HG03175 (cell line): ENCODE results near the gene CCND1.
"Not testable (repeated sequence)": the region's sequence is repeated elsewhere in the genome, so short reads cannot be mapped to it uniquely, and the experiment has no call there.

Source experiments
- ATAC-seq: cut with Tn5 transposase; IDR thresholded peaks from one replicate; pipeline ENCODE4 v1.9.1; 2021; ENCODE audit warnings: mild to moderate bottlenecking, moderate library complexity; ENCODE audit not compliant: unreplicated experiment

Gene CCND1

DNA sequence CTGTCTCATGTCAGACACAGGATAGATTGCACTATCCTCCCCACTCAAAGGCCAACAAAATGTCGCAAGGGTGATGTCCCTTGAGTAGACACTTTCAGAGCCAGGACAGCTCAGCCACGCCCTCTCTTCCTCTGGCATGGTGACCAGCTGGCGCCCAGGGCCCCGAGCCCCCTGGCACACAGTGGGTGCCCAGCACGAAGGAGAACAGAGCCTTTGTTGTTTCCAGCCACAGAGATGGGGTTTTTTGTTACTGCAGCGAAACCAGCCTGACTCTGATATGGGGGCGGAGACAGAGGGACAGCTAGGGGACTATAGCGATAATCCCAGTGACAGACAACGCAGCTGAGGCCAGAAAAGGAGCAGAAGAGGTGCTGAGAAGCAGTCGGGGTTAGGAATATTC is 23.3 kb upstream of the CCND1 start:
- no peak for ATAC-seq

DNA sequence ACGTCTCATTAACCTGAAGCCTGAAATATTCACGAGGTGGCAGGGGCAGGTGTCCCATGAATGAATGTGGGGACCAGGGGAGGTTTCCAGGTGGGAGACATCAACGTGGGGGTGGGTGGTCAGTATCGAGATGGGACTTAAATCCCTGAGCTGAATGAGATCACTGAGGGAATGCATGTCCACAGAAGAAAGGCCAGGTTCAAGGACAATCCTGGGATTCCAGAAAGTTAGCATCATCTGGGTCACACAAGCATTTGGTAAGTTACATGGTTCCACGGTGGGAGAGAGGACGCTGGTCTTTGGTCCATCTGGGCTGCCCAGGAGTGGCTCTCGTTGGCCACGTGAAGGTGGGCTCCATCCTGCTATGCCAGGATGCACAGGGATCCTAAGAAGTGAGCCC is 22.7 kb upstream of the CCND1 start:
- no peak for ATAC-seq

DNA sequence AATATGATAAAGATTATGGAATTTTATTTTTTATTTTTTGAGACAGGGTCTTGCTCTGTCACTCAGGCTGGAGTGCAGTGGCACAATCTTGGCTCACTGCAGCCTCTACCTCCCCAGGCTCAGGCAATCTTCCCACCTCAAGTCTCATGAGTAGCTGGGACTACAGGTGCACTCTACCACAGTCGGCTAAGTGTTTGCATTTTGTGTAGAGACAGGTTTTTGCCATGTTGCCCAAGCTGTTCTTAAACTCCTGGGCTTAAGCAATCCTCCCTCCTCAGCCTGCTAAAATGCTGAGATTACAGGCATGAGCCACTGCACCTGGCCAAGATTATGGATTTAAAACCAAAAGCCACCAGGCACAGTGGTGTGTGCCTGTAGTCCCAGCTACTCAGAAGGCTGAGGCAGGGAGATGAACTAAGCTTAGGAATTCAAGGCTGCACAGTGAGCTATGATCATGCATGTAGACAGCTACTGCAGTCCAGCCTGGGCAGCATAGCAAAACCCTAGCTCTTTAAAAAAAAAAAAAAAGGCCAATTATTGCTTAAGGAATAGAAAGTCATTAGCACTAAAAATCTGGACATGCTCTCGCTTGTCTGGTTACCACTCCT is 20.2 kb upstream of the CCND1 start:
- no peak for ATAC-seq

DNA sequence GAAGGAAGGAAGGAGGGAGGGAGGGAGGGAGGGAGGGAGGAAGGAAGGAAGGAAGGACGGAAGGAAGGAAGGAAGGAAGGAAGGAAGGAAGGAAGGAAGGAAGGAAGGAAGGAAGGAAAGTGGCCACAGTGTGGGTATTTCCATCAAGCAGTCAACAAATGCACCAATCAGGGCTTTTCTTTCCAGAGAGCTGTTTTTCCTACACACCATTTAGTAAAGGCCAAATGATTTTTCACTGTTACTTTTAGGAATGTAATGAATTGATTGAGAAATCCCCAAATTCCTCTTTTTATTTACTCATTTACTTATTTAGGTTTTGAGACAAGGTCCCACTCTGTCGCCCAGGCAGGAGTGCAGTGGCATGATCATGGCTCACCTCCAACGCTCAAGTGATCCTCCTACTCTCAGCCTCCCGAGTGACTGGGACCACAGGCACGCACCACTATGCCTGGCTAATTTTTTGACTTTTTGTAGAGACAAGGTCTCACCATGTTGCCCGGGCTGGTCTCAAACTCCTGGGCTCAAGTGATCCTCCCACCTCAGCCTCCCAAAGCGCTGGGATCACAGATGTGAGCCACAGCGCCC is 18.8 kb upstream of the CCND1 start:
- not testable (repeated sequence) for ATAC-seq

DNA sequence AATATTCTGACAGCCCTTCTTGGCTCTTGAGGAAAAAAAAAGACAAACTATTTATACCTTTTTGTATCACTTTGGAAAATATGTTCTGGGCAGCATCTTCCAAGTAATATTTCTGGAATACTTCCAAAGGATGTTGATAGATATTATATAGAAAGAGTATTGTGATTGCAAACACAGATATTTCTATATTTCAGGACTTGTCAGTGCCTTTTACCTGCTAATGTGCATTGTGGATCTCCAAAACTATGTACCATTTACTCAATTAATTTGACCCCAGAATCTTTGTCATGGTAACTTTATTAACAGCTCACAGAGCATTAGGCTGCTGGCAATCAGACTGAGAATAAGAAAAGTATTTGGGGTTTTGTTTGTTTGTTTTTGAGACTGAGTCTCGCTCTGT is 16.7 kb upstream of the CCND1 start:
- no peak for ATAC-seq

DNA sequence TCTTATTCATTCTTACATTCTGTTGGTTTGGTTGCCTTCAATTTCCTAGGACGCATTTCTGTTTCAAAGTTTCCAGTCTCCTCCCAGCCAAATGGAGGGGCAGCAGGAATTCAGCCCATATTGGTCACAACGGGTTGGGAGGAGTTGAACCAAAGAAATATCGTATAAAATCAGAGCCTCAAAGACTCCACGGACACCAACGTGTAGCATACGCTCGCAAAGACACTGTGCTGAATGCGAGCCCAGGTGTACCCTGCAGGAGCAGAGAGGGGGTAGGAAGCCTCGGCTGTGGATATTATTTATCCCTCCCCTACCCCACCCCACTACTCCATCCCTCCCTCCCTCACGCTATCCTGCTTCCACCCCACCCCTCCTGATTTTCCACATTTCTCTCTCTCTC is 15.5 kb upstream of the CCND1 start:
- ATAC-seq: no peak

DNA sequence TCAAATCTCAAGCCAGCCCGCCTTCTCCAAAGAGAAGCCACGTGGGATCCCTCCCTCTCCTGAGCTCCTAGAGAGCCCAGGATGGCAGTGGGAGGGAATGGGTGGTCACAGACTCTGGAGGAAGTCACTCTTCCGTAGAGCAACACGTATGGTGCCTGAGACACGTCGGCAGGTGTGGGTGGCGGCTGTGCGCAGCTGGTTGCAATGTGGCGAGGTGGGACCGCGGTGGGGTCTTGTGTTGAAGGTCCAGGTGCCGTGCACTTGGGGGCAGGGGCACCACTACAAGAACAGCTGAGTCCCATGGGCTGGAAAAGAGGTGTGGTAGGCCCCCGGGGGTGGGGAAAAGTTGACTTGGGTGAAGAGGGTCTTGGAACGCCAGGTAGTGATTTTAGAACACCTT is 13.4 kb upstream of the CCND1 start:
- ATAC-seq: no peak

DNA sequence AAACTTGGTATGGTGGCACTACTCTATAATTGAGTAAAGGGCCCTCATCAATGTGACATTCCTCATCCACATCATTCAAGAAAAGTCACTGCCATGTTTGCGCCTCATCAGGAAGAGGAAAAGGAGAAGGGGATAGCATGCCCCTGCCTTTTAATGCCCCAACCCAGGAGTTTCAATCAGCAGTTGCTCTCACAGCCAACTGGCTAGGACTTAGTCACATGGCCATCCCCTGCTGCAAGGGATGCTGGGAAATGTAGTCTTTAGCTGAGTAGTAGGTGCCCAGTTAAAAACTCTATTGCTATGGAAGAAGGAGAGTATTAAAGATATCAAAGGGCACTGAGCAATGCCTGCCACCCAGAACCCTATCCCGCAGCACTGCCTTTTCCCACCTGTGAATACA is 10.9 kb upstream of the CCND1 start:
- ATAC-seq: no peak

DNA sequence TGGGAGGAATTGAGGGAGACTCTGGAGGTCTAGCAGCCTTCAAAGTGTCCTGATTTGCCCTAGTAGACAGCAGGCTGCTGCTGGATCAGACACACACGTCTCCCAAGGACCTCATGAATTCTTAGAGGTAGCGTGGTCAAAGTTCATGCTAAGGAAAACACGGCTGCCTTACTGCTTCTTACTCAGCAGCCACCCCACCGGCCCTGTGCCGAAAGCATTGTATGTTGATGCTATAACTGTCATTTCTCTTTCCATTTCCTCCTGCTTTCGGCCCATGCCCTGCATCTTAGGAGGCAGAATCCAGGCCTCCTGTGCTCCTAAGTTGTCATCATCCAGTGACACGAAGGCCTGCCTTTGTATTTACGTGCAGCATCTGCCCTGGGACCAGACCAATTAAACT is 10.5 kb upstream of the CCND1 start:
- no peak for ATAC-seq

DNA sequence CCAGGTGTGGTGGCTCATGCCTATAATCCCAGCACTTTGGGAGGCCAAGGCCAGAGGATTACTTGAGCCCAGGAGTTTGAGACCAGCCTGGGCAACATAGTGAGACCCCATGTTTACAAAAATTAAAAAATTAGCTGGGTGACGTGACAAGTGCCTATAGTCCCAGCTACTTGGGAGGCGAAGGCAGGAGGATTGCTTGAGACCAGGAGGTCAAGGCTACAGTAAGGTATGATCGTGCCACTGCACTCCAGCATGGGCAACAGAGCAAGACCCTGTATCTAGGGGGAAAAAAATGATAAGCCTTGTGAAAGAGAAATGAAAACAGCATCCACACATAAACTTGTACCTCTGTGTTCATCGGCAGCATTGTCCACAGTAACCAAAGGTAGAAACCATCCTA is 8.1 kb upstream of the CCND1 start:
- no peak for ATAC-seq

DNA sequence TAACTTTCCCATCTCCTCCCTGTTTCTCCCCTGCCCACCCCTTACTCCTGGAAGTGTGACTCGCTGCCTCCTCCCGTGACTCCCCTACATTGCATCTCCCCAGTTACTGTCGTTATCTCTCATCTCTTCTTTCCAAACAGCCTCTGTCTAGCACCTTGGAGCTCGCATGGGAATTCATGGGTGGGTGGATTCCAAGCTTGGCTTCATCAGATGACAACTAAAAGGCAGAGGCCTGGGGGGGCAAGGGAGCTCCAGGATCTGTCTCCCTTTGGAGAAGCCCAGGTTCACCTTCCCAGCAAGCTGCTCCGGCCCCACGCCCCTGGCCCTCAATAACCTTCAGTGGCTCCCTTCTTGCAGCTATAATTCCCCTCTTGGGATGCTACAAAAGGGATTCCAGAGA is 6.9 kb upstream of the CCND1 start:
- no peak for ATAC-seq

DNA sequence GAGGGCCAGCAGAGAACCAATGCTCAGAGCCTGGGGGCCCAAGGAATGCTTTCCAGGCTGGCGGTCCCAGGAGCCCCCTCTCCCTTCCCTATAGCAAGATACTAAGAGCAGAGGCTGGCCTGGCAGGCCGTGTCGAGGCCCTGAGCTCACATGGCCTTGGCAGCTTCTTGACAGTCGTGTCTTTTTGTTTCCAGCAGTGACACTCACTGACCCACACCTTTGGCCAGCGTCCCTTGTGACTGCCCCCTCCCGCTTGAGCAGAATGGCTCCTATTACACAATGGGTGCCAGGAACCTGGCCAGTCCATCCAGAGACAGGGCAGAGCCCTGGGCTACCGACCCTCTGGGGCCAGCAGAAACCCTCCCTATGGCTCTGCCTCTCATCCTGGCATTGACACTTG is 6.4 kb upstream of the CCND1 start:
- ATAC-seq: no peak

DNA sequence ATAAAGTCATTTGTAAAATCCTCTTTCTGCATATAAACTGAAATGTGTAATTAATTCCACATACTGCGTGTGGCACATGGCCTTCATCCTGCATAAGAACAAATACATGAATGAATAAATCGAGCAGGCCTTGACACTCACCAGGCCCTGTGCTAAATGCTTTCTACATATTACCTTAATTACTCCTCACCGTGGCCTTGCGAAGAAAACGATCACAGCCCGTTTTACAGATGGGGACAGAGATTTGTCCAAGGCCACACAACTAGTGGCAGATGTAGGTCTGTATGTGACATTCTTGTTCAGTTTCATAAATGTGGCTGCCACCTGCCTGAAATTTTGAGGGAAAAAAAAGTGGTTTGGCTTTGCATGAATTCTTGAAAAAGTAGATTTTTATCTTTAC is 5.8 kb upstream of the CCND1 start:
- no peak for ATAC-seq

DNA sequence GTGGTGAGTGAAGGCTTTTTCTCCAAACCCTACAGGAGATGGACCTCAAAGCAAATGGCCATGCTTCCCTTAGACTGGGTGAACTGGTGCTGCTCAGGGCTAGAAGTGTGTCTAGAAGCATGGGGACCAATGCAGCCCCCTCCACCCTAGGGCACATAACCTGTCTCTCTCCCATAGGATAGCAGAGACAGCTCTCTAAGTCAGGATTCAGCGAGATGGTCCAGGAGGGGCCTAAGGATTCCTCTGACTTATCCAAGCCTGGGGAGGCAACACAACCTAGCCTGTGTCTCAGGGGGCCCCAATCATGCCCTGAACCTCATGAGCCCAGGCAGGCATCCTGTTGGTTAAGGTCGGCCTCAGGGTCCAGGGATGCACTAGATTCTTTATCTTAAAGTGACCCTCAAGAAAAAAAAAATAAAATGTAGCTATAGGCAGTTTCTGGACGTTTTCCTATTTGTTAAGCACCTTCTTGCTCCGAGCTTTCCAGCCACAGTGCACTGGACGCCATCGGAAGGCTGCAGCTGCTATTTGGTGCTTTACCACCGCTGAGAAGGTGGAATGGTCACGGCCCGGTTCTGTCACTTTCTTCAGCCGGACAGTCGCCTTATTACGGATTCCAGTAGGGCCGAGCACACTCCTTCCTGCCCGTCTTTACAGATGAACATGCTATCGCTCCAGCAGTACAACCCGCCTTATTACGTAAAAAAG is 5.0 kb upstream of the CCND1 start:
- ATAC-seq: no peak

DNA sequence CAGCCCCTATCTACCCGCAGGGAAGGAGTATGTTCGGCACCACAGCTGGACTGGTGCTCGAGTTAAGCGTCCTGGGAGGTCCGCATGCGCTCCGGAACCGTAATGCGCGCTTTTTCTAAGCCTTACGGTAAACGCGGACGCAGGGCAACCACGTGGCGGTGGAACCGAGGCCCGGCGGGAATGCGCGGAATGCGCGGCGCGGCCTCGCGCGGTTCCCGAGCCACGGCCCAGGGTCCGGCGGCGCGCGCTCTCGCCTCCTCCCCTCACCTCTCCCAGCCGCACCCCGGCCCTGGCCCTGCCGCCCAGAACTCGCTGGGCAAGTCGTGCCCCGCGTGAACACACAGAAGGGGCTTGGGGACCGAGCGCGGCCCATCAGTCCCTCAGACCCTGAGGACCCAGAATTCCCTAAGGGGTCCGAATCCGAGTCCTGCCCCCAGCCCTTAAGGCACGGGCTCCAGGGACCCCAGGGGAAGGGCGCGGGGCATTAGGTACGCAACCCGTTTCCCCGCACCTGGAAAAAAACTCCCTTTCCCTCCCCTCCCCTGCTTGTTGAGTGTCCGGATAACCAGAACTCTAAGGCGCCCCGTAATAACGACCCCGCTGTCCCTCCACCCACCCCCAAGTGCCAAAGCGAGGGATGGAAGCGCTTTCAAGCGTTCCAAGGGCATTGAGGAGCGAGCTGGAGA is 4.3 kb upstream of the CCND1 start:
- ATAC-seq: no peak

DNA sequence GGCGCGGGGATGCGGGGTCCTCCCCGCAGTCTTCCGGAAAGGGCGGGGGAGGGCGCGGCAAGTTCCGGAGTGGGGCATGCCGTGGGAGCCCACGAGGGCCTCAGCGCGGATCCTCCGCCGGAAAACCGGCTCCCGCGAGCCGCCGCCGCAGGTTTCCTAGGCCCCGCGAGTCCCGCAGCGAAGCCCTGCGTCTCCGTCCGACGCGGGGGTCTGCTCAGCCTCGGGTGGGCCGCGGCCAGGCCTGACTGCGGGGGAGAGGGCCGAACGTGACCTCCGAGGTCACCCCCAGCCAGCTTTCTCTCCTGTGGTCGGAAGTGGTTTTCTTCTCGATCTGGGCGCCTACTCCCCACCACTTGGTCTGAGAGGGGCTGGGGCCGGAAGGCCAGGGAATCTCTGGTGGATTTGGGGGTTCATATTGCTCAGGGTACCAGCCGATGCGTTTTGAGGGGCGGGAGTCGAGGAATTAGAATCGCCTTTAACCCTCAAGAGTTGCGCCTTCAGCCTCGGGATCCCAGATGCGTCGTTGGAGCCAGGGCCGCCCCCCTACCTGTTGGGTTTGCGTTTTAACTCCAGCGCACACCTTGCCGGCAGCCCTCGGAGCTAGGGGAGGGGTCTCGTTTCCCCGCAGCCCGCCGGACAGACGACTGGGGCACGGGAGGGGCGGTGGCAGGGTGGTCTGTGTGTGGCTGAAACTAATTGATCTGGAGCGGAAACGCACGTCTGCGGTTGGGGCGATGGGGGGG is 3.6 kb upstream of the CCND1 start:
- ATAC-seq: no peak

DNA sequence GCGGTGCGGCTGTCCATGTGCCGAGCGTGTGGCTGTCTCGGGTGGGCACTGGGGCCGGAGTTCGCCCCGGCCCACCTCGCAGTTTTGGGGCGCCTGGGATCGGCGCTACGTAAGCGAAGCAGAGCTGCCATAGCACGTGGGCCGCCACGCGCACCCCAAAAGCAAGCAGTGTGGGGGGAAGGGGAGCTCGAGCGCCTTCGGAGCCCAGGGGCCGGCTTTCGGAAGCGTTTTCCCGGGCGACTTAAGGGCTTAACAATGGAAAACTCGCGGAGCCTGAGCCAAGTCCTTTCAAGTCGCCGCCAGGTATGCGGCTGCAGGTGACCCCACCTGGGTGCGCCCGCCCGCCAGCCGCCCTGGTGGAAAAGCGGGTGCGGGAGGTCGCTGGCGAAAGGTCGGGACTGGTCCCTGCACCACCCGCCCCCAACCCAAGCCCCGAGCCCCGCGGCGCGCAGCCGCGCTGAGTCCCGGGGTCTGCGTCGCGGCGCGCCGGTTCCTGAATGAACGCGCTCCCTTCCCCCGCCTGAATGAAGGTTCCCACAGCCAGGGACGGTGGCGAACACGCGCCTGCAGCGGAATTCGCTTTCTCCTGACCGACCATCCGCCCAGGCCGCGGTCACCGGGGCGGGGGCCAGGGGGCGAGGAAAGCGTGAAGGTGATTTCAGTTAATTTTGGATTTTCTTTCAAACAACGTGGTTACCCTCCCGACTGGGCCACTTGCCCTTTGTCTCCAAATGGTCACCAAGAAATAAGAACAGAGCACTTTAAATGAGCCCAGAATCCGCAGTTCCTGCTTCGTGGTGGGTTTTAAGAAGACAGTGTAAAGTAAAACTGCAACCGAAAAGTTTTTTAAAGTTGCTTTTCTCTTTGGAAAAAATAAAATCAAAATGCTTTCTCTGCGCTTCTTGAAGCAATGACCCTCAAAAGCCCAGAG is 2.8 kb upstream of the CCND1 start:
- ATAC-seq: no peak

DNA sequence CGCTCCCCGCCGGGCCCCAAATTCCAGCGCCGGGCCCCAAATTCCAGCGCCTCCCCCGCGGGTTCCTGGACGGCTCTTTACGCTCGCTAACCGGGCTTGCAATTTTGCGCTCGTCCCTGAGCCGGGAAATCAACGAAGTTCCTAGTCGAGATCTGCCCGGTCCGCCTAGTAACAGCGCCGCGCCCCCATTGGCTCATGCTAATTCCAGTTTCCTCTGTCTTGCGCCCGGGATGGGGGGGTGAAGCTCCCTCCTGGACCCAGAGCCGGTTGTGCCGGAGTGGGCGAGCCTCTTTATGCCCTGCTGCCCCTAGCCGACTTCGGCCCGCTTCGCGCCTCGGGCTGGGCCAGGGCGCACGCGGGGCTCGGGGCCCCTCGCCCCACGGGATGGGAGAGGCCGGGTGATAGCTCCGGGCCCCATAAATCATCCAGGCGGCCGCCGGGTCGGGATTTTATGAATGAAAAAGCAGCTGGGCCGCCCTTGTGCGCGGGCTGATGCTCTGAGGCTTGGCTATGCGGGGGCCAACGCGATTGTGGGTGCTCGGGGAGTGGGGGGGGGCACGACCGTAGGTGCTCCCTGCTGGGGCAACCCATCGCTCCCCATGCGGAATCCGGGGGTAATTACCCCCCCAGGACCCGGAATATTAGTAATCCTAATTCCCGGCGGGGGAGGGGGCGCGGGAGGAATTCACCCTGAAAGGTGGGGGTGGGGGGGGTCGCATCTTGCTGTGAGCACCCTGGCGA is 1.8 kb upstream of the CCND1 start:
- no peak for ATAC-seq

DNA sequence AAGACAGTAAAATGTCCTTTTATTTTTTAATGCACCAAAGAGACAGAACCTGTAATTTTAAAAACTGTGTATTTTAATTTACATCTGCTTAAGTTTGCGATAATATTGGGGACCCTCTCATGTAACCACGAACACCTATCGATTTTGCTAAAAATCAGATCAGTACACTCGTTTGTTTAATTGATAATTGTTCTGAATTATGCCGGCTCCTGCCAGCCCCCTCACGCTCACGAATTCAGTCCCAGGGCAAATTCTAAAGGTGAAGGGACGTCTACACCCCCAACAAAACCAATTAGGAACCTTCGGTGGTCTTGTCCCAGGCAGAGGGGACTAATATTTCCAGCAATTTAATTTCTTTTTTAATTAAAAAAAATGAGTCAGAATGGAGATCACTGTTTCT is 1.1 kb upstream of the CCND1 start:
- no peak for ATAC-seq
